ENCODE measurements around the gene ZNF600.
"Not testable (repeated sequence)": the region's sequence is repeated elsewhere in the genome, so short reads cannot be mapped to it uniquely, and the experiment has no call there.

ZNF600 gene

GRCh38 chr19:52741951-52742485 lies 44.6 kb downstream of the ZNF600 start:
- no peak for DNase-seq

DNA sequence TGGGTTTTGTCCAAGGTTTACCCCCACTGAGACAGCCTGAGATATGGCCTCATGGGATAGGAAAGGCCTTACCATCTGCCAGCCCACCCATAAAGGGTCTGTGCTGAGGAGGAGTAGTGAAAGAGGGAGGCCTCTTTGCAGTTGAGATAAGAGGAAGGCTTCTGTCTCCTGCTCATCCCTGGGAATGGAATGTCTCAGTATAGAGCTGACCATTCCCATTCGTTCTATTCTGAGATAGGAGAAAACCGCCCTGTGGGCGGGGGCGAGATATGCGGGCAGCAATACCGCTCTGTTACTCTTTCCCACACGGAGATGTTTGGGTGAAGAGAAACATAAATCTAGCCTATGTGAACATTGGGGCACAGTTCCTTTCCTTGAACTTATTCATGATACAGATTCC lies 45.2 kb downstream of the ZNF600 start:
- not testable (repeated sequence) for DNase-seq

GRCh38 chr19:52739576-52739975 lies 47.0 kb downstream of the ZNF600 start:
- no peak for DNase-seq

- no peak for DNase-seq
Observed at GRCh38 chr19:52735734-52736133, 50.9 kb downstream of the ZNF600 start.

DNA sequence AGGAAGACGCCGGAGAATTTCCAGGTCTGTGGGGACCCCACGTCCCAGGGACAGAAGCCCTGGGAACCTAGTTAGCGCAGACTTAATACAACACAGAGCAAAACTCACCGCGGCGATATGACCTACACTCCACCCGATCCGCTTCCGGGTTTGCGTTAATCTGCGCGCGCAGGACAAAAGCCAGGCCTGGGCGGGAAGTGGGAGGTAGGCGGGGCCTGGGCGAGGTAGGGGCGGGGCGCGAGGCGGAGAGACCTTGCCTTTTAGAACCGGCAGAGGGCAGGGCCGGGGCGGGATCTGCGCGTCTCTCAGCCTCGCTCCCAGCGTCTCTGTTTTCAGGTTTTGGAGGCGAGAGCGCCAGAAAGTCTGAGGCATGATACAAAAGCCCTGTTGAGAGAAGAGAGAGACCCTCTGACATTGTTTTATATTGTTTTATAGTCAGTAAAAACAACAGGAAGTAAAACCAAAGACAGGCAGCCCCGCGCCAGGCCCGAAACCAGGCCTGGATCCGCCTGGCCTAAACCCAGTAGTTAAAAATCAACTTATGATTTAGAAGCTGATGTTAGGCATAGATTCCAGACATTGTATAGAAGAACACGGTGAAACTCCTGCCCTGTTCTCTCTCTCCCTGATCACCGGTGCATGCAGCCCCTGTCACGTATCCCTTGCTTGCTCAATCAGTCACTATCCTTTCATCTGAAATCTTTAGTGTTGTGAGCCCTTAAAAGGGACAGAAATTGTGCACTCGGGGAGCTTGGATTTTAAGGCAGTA lies 51.5 kb downstream of the ZNF600 start, which contains the start of gene ZNF611:
ZNF611 (minus strand) TSS at position 152 of the 769 bp plus-strand sequence. CDS start 19,150 bp downstream, outside the sequence.
- DNase-seq, result peak; percentile 95

GRCh38 chr19:52734331-52734892 lies 52.2 kb downstream of the ZNF600 start:
- no peak for DNase-seq

DNA sequence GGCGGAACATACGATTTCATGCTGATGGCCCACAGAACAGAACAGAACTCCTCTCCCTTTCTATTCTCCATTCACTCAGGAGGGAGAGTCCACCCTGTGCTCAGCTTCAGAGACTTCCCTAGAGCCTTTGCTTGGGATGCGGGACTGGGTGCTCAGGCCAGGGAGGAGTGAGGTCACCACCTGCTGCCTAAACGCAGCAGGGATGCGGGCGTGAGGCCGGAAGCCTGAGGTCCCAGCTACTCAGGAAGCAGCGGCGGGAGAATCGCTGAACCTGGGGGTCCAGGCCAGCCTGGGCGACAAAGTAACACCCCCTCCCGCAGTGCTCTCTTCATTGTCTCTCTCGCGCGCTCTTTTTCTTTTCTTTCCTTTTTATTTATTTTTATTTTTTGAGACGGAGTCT lies 60.5 kb downstream of the ZNF600 start:
- DNase-seq, result not testable (repeated sequence)

GRCh38 chr19:52725528-52725961 lies 61.0 kb downstream of the ZNF600 start:
- no peak for DNase-seq

- no peak for DNase-seq
Observed at GRCh38 chr19:52724701-52725514, 61.7 kb downstream of the ZNF600 start.

- DNase-seq, result not testable (repeated sequence)
Observed at GRCh38 chr19:52723907-52724598, 62.5 kb downstream of the ZNF600 start.

GRCh38 chr19:52722062-52723003 lies 64.3 kb downstream of the ZNF600 start:
- DNase-seq, result peak; percentile 81

DNA sequence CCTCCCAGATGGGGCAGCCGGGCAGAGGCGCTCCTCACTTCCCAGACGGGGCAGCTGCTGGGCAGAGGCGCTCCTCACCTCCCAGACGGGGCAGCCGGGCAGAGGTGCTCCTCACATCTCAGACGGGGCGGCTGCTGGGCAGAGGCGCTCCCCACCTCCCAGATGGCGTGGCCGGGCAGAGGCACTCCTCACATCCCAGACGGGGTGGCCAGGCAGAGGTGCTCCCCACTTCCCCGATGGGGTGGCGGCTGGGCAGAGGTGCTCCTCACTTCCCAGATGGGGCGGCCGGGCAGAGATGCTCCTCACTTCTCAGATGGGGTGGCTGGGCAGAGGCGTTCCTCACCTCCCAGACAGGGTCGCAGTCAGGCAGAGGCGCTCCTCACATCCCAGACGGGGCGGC lies 66.0 kb downstream of the ZNF600 start:
- DNase-seq, result not testable (repeated sequence)

- no peak for DNase-seq
Observed at GRCh38 chr19:52716522-52716921, 70.1 kb downstream of the ZNF600 start.

GRCh38 chr19:52715902-52716301 lies 70.7 kb downstream of the ZNF600 start:
- DNase-seq, result not testable (repeated sequence)

DNA sequence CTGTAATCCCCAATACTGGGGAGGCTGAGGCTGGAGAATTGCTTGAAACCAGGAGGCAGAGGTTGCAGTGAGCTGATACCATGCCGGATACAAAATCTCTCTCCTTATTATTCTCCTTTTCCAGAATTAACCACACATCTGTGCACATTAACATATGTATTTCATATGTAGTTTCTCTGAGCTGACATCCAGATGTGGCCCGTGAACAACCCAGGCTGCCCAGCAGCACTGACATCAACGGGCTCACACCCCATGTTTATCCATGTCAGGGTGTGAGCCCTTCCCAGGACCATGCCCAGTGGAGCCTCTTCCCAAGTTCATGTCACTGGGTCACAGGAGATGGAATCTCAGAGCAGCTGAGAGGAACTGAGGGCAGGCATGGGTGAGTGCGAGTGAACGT lies 71.3 kb downstream of the ZNF600 start:
- not testable (repeated sequence) for DNase-seq

Data from fibroblast of skin of scalp (primary cell).